Heart left ventricle (tissue), 16 donors: ENCODE results near the gene PARVG. TPM values are rescaled to one million over a fixed set of nuclear protein-coding genes. Genes with fewer than 3 reads are reported as not detected.

Source experiments
- ATAC-seq, 4 donors: fragments of 200-7000 bp; cut with Tn5 transposase; one replicate each; pipeline ENCODE4 v1.9.1; 2020 to 2022; ENCODE audit warnings: moderate library complexity in 4 of 4, mild to moderate bottlenecking in 3 of 4, moderate number of reproducible peaks in 1 of 4
- DNase-seq, 5 donors: peaks; one replicate each; pipeline ENCODE4 v3.0.0-alpha.2; 2020
- H3K27ac ChIP-seq, 12 donors: fragments of 200-600 bp; sonication (generic) in 4 of 12; one replicate each; pipeline versions ENCODE4 v1.5.0 to v1.8.0; 2016 to 2022; ENCODE audit warnings: mild to moderate bottlenecking in 2 of 12
- H3K27me3 ChIP-seq, 9 donors: fragments of 200-600 bp; sonication (generic) in 2 of 9; one replicate each; pipeline versions ENCODE4 v1.5.1 to v1.8.0; 2016 to 2022; ENCODE audit warnings: mild to moderate bottlenecking in 3 of 9
- H3K36me3 ChIP-seq, 9 donors: fragments of 200-600 bp; sonication (generic) in 2 of 9; one replicate each; pipeline versions ENCODE4 v1.5.0 to v1.8.0; 2018 to 2022; ENCODE audit warnings: mild to moderate bottlenecking in 2 of 9
- H3K4me1 ChIP-seq, 12 donors: fragments of 200-600 bp; sonication (generic) in 4 of 12; one replicate each; pipeline versions ENCODE4 v1.5.0 to v1.8.0; 2016 to 2022; ENCODE audit warnings: mild to moderate bottlenecking in 3 of 12
- H3K4me3 ChIP-seq, 12 donors: fragments of 200-600 bp; sonication (generic) in 4 of 12; one replicate each; pipeline versions ENCODE4 v1.5.0 to v1.8.0; 2017 to 2022; ENCODE audit warnings: mild to moderate bottlenecking in 9 of 12, moderate library complexity in 4 of 12
- H3K9me3 ChIP-seq, 12 donors: fragments of 200-600 bp; sonication (generic) in 4 of 12; one replicate each; pipeline versions ENCODE4 v1.5.0 to v1.8.0; 2016 to 2022; ENCODE audit warnings: mild to moderate bottlenecking in 1 of 12
- CTCF ChIP-seq, 12 donors: fragments of 200-600 bp; sonication (generic) in 4 of 12; IDR thresholded peaks; one replicate each; pipeline versions ENCODE4 v1.5.0 to v1.8.0; 2018 to 2022; ENCODE audit warnings: antibody characterized with exemption in 12 of 12, mild to moderate bottlenecking in 5 of 12
- POLR2A ChIP-seq, 2 donors: fragments of 450-650 bp; IDR thresholded peaks; one replicate each; pipeline ENCODE4 v1.6.1; 2017; ENCODE audit warnings: antibody characterized with exemption in 2 of 2, mild to moderate bottlenecking in 2 of 2, moderate library complexity in 2 of 2
- WGBS, 4 donors: extraction: QIAGEN DNeasy Blood & Tissue Kit in 2 of 4; methylation state at CpG; one replicate each; pipeline versions ENCODE4 v1.1.5 to v1.1.7; 2013 to 2018; 5-methylcytosine and 5-hydroxymethylcytosine counted together
- intact Hi-C, 10 donors: fragments of 100-400 bp; cut with DNase I; formaldehyde crosslinking; loops; one replicate each; pipeline versions ENCODE4 v1.11.1 to v1.14.2; 2022
- polyA plus RNA-seq, 2 donors: library from polyadenylated mRNA; stranded (reverse); fragments of 200-250 nt; gene quantifications; one replicate each; pipeline ENCODE4 v1.2.3, GENCODE V29; 2013
- total RNA-seq, 9 donors: library from RNA; depleted of rRNA in 2 of 9; stranded (reverse); fragments of >200 nt in 2 of 9; fragmentation: NEBNext Ultra II Directional in 3 of 9; extraction: Animal tissue kit (Norgen Biotek cat#: 25700) in 3 of 9; gene quantifications; one replicate each; pipeline versions ENCODE4 v1.1.0 to v1.2.4, GENCODE V29; 2016 to 2023
- donor health status: ischemic (EF 13 %, LVEDD 7.1; RV severe dilation, severe dysfunction).
- donor health status: healthy with polysubstance abuse.
- donor health status: DM: no; HTN: yes; CAD: no.
- donor health status: DM: no; HTN: no; CAD: no.
- donor health status: ischemic (EF 25% LVEDD 6.9; RV normal size, moderate dysfunction).
- donor health status: ischemic (EF 25% LVEDD 5.7; RV mildly dilated, moderate dysfunction).
- donor health status: healthy.
- donor health status: DM: yes; HTN: yes; CAD: no.
- donor health status: ischemic (EF 35%, LVEDD 5.7; RV mildly dilated, moderate dysfunction).
- donor health status: nonischemic (EF 11% LVEDD 7.7; RV severe dilation, severe dysfunction).
- donor health status: DM: yes; HTN: yes; CAD: no.
- donor health status: PGD.
- donor health status: ischemic (EF 29% LVEDD 5.4; RV normal size, mild dysfunction).
- donor health status: nonischemic (EF 23%, LVEDD 6.1; RV moderate dilation, normal function).

Gene PARVG
- total and polyA plus RNA-seq, 11 donors: 1.1 to 34.8 (median 2.2) TPM

GRCh38 chr22:44242946-44243724 is 62.4 kb downstream of the PARVG start:
- intact Hi-C loops: no loop called here
- H3K36me3 ChIP-seq: no peaks in the 10 kb centered on the region
- DNase-seq (no peak), ATAC-seq (no peak)
- H3K27me3 ChIP-seq: peaks cover 0 to 4% (median 0%) of the 10 kb centered on the region in 9 donors
- H3K27ac ChIP-seq: no peak overlapping the region
- 78 to 85% (median 79%) methylated on average over 15 to 17 of the region's 17 CpGs for WGBS, 4 donors
- peaks cover 0 to 9% (median 0%) of the 10 kb centered on the region in 12 donors for H3K9me3 ChIP-seq
- no peaks in the 10 kb centered on the region for H3K4me1 ChIP-seq
- TF ChIP-seq POLR2A (IDR thresholded peaks at IDR 0.05) (no peak), CTCF (IDR thresholded peaks at IDR 0.05) (no peak)
- no peak overlapping the region for H3K4me3 ChIP-seq

GRCh38 chr22:44243761-44244160 is 63.0 kb downstream of the PARVG start:
- intact Hi-C loops: no loop called here
- WGBS, 4 donors: 74 to 83% (median 77%) methylated on average over 8 of the region's 8 CpGs
- H3K27ac ChIP-seq: no peak overlapping the region
- H3K9me3 ChIP-seq: peaks cover 0 to 3% (median 0%) of the 10 kb centered on the region in 12 donors
- H3K4me1 ChIP-seq: no peaks in the 10 kb centered on the region
- H3K36me3 ChIP-seq: no peaks in the 10 kb centered on the region
- TF ChIP-seq POLR2A (IDR thresholded peaks at IDR 0.05) (no peak), CTCF (IDR thresholded peaks at IDR 0.05) (no peak)
- no peak overlapping the region for H3K4me3 ChIP-seq
- no peak for DNase-seq
- H3K27me3 ChIP-seq: peaks cover 0 to 4% (median 0%) of the 10 kb centered on the region in 9 donors
- no peak for ATAC-seq

GRCh38 chr22:44244265-44244822 is 63.6 kb downstream of the PARVG start:
- Histone ChIP-seq H3K9me3 (peaks cover 0 to 6% (median 0%) of the 10 kb centered on the region in 12 donors), H3K36me3 (no peaks in the 10 kb centered on the region), H3K27ac (no peak overlapping the region), H3K27me3 (peaks cover 0 to 4% (median 0%) of the 10 kb centered on the region in 9 donors), H3K4me3 (no peak overlapping the region), H3K4me1 (no peaks in the 10 kb centered on the region)
- intact Hi-C loops: no loop called here
- TF ChIP-seq CTCF (IDR thresholded peaks at IDR 0.05) (no peak), POLR2A (IDR thresholded peaks at IDR 0.05) (no peak)
- DNase-seq (no peak), ATAC-seq (no peak)
- 87 to 91% (median 89%) methylated on average over 9 of the region's 9 CpGs for WGBS, 4 donors

GRCh38 chr22:44245438-44245837 is 64.7 kb downstream of the PARVG start:
- intact Hi-C loops: no loop called here
- 59 to 65% (median 61%) methylated on average over 7 of the region's 7 CpGs for WGBS, 4 donors
- peaks cover 0 to 16% (median 8%) of the 10 kb centered on the region in 12 donors for H3K9me3 ChIP-seq
- no peak overlapping the region for H3K4me3 ChIP-seq
- no peak for TF ChIP-seq POLR2A (IDR thresholded peaks at IDR 0.05)
- no peak for TF ChIP-seq CTCF (IDR thresholded peaks at IDR 0.05)
- H3K36me3 ChIP-seq: no peaks in the 10 kb centered on the region
- no peak overlapping the region for H3K27ac ChIP-seq
- ATAC-seq (peak; percentile 68 to 92 (median 84)), DNase-seq (peak in 4 of 5 donors; percentile 32 to 78 (median 41))
- no peaks in the 10 kb centered on the region for H3K4me1 ChIP-seq
- peaks cover 0 to 4% (median 0%) of the 10 kb centered on the region in 9 donors for H3K27me3 ChIP-seq
